ENCODE results near the gene SLC31A2.
A peak's percentile ranks its signal among the peaks of the same experiment; 100 is the strongest.

The SLC31A2 gene

DNA sequence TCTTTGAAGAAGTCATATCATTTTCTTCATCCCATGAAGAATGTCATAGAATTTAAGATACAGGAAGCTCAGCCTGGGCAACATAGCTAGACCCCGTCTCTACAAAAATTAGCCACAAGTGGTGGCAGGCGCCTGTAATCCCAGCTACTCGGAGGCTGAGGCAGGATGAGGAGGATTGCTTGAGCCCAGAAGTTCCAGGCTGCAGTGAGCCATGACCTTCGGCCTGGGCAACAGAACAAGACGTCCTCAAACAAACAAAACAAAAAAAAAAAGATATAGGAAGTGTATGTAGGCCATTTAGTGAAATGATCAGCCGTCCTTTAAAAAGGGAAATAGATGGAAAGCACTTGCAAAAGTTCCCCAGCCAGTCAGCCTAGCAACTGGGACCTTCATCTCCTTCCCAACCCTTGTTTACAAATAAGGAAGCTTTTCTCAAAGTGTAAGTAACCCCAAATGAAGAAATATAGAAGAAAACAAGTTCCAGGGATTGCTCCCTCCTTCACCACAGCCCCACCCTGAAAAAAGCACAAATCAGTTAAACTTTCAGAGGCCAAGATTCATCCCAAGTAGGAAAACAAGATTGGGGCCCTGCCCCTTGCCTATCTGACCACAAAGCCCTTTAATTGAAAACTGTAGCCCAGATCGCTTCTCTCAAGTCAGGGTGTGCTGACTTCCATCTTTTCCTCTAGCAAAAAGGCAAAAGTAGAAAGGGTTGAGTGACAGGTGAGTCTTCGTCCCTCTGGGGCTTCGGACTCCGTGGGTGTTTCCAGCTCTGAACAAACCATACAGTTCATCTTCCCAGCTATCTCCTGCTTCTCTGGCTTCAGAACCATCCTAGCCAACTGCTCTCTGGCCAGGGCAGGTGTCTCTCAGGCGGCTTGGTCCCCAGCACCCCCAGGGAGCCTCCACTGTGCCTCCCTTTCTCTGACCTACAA, 1.2 kb downstream of the SLC31A2 start:
- peak; percentile 78 to 89 (median 83) for DNase-seq

DNA sequence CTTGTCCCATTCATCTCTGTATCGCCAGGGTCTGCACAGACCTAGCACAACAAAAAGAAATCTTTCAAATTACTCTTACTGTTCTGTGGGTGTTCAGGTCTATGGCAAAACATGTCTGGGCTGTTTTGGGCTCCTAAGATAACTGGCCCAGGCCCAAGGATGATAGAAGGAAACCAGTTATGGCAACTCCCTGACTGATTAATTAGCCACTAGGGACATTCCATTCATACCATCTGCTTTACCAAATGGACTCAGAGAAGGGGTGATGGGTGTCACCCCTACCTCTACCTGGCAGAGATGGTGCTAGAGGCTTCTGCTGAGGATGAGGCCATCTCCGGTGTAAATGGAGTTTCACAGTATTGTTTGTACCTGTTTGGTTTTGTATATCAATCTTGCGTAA, 1.9 kb downstream of the SLC31A2 start:
- DNase-seq: peak; percentile 59 to 72 (median 63)

DNA sequence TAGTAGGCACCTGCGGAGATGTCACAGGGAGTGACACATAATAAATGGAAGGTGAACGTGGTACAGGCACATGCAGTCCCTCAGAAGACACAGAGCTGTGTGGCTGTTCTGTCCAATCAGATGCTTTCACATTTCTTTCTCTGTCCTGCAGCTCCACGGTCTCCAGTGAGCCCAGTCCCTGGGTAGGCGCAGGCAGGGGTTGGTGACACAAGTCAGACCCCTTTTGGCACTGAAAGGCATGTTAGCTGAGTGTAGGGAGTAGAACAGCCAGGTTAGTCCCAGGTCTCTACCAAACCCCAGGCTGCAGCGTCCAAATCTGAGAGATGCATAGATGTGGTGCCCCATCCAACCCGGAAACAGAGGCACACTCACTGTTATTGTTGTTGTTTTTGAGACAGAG, 2.8 kb downstream of the SLC31A2 start:
- no peak for DNase-seq

DNA sequence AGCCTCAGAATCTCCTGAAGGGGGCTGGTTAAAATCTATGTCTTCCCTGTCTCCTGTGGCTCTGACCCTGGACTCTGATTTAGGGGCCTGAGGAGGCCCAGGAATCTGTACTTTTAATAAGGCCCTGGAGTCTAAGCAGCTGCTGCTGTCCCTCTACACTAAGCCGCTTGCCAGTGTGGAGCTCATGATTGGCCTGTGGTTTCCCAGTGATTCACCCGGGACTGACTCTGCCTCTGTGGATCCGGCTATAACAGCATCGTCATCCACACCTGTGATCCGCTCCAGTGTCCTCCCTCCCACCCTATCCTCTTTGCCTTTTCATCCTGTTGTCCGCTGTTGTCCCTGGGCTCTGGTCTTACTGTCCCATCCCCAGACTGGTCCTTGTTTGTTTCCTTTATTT, 3.7 kb downstream of the SLC31A2 start:
- DNase-seq: peak; percentile 81 to 88 (median 81)

DNA sequence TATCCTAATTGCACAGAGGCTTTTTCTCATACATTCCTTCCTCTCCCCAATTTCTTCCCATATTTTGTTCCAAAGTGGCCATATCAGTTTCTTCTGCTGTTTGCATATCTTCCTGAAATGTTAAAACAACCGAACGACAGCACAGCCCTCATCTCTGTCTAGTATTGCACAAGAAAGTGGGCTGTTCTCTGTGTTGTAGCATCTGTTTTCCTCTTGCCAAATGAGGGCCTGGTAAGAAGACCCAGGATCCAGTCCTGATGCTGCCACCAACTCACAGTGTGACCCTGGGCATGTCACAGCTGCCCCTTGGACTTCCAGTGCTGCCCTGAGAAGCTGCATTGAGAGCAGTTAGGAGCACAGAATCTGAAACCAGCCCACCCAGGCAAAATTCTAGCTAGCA, 4.1 kb downstream of the SLC31A2 start:
- DNase-seq: peak; percentile 26 to 42 (median 41)

DNA sequence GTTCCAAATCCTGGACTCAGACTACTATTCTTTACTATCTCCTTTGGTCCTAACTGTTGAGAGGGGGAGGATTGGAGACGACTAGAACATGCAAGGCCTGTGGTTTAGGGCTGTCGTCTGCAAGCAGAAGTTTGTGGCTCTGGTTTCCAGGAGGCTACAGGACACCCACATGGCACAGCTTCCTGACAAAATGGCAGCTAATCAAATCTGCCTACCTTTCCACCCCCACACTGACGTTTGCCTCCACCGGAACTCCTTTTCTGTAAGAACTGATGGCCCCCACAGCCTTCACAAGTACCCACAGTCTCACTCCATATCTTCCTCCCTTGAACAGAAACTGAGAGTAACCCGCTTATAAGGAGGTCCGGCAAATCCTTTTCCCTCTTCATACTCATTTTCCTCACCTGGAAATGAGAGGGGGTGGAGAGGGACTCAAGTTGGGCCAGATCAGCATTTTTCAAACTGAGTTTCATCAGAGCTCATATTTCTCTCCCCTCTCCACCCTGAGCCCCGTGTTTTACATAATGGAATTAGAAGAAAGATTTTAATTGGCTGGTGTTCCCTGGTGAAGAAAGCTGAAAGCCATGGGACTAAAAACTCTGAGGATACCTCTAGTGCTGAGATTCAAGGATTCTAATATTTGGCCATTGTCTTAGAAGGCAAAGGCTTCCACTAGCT, 5.2 kb downstream of the SLC31A2 start:
- DNase-seq: peak; percentile 68 to 76 (median 72)

DNA sequence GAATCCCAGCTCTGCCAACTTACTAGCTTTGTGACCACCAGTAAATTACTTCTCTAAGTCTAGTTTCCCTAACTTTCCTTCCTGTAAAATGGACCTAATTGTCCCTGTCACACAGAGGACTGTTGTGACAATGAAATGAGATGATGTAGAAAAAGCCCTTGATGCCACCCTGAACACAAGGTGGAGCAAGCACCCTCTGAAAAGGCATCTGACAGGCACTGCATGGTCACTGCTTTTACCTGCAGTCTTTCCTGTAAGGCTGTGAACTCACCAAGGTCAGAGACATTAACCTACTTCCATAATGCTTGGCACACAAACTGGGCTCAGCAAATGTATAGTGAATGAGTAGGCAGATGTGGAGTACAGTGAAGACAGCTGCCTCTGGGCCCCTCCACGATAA, 6.1 kb downstream of the SLC31A2 start:
- DNase-seq: no peak

DNA sequence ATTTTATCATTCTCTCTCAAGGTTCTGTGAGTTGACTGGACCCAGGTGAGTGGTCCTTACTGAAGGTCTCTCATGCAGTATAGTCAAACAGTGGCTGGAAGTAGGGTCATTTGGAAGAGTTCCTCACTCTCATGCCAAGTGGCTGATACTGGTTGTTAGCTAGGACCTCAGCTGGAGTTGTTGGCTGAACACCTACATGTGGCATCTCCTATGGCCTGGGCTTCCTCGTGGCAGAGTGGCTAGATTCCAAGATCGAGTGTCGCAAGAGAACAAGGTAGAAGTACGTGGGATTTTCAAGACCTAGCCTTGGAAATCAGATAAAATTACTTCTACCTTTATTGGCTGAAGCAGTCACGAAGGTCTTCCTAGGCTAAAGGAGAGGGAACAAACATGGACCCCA, 7.6 kb downstream of the SLC31A2 start:
- DNase-seq: no peak

DNA sequence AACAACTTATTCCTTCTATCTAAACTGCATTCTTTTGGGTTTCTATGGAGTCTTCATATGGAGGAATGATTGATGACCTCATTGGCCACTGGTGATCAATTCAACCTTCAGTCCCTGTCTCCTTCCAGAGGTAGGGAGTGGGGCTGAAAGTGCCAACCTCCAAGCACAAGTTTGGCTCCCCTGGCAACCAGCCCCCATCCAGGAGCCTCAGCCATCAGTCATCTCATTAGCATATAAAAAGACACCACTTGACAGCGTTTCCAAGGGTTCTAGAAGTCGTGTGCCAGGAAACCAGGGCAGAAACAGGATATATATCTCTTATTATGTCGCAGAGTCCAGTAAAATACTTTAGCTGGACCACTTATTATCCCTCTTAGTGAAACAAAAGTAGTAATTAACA, 9.8 kb downstream of the SLC31A2 start:
- no peak for DNase-seq

DNA sequence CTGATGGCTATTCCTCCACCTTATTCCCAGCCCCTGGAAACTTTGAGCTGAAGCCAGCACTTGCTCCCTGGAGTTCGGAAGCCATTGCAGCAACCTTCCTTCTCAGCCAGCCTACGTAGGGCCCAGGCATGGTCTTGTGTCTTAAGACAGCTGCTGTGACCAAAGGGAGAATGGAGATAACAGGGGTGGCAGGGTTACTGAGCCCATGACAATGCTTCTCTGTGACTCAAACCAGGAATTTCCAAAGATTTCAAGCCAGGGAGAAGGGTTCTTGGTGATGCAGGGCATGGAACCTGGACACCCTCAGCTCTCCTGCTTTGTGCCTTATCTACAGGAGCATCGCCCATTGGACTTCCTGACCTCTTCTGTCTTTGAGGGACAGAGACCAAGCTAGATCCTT, 12.2 kb downstream of the SLC31A2 start:
- DNase-seq: peak; percentile 54 to 75 (median 68)

DNA sequence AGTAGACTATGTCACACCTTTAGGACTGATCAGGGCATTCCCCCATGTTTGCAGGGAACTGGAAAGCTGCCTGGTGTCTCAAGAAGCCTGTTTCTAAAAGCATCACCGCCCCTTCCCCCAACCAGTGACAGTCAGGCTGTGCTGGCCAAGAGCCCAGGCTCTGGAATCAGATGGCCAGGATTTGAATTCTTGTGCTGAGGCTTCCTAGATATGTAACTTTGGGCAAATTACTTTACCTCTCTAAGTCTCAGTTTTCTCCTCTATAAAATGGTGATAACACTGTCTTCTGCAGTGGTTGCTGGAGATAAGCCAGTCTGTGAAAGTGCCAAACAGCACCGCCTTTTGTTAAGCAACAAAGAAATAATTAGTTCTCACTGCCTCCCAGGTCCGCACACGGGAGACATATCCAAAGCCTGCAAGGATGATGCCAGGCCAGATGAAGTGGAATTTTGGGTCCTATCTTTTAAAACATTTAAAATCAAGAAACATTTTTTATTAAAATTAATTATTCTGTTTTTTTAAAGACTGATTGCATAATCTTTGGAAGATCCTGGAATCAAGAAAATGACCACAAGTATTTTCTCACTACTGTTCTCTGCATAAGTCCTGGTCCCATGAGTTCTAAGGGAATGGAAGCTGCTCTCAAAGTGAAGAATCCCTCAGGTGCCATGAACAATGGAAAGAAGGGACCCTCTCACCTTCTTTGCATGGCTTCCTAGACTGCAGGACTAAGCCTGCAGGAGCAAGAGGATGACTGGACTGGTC, 13.9 kb downstream of the SLC31A2 start:
- DNase-seq: no peak

DNA sequence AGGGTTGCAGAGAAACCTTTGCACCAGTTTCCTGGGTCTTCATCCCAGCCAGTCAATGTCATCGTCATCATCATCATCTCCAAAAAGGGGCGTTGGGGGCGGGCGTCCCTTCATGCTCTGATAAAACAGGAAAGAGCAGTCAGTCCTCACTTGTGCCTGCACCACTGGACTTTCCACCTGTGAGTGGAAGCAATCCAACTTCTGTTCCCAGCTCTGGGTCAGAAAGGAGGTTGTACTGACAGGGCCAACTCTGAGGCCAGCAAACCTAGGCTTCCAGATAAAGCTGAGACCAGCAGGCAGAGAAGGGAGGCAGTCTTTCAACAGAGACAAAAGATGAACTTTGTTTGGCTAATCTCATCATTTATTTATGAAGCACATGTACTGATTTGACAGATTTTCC, 15.2 kb downstream of the SLC31A2 start:
- no peak for DNase-seq

DNA sequence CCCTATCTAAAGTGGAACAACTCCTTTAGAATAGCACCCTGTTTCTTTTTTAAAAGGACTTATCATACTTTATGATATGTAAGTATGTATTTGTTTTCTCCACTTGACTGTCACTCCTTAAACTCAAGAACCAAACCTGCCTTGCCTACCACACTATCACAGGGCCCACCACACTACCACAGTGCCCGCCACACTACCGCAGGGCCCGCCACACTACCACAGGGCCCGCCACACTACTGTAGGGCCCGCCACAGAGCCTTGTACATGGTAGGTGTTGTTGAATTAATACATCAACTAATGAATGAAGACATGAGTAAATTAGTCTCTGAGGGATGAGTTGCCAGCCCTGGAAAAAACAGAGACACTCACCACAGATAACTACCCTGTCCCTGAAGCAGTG, 18.0 kb downstream of the SLC31A2 start:
- DNase-seq: no peak

DNA sequence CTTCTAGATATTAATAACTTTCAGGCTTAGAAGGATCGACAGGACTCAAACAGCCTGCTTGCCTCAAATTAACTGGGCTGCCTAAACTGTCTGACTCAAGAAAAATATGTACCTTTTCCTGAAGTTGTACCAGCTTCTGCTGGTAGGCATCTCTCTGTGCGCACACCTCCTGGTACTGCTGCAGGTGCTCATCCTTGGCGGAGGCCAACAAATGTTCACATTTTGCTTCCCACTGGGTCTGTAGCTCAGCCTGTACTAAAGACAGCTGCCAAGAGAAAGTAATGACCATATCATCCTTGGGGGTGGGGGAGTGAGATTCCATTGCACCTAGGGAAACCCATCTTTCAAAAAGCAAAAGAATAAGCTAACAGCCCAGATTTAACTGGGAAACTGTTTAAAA, 22.5 kb downstream of the SLC31A2 start:
- DNase-seq: no peak

DNA sequence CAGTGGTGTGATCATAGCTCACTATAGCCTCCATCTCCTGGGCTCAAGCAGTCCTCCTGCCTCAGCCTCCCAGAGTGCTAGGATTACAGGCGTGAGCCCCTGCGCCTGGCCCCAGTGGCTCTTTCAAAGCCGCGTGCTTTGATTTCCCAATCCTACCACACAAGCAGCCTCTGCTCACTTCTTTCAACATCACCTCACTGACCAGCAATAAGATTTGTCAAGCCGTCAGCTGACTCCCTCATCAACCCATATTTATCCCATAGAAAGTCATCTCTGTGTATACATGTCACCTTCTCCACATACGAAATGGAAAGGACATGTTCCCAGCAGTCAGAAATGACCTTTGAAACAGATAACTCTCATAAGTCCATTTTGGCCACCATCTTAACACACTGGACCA, 26.0 kb downstream of the SLC31A2 start:
- peak; percentile 50 to 54 (median 53) for DNase-seq

DNA sequence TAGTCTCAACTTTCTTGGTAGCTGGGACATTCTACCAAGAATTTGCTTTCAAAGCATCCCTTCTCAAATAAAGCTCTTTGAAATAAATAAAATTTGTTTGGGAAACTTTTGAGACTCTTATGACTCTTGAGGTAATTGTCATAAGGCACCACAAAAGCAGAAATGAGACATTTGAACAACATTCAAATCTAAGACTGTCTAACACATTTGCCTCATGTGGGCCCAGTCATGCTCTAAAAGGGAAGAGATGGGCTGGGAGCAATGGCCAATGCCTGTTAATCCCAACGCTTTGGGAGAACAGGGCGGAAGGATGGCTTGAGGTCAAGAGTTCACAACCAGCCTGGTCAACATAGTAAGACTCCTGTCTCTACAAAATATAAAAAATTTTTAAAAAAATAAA, 26.4 kb downstream of the SLC31A2 start:
- DNase-seq: peak; percentile 40 to 69 (median 64)

DNA sequence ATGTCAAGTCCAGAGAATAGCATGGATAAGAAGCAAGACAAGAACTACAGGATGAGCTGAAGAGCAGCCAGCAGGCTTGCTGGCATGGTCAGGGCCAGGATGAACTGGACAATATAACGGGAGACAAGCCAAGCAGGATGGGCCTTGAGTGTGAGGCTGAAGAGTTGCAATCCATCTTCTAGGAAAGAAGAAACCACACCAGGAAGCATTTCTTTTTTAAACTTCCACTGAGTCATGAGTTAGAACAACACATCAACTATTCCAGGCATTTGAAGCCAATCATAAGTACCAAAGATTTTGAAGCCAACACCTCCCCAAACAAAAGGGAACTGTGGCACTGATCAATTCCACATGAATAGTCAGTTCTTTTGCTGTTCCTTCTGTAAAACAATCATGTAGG, 27.3 kb downstream of the SLC31A2 start:
- no peak for DNase-seq

DNA sequence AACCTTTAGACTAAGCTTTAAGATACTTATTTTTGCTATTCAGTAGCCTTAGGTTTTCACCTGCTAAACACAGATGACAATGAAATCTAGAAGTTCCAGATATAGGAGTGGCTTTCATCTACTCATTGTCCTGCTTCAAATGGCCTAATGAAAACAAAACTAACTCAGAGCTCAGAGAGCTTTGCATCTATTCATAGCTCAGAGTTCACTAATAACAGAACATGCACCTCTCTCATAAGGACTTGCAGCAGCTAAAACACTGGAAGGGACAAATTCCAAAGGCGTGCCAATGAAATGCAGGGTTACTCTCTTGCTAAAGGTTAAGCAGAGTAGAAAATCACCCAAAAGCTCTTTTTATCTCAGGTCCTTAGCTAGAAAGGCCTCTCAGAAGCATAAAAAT, 29.0 kb downstream of the SLC31A2 start:
- no peak for DNase-seq

DNA sequence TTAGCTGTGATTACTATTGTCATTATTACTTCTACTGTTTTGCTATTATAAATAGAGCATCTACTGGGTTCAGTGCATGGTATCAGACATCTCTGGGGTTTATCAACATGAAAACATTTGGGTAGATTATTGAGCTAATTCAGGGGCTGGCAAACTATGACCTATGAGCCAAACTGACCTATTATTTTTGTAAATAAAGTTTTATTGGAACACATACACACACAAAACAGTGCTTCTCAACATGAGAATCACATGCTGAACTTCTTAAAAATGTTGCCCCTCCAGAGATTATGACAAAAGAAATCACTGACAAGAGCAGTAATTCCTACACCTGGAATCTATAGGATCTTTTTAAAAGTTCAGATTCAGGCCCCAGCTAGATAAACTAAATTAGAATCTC, 30.4 kb downstream of the SLC31A2 start:
- DNase-seq: no peak

DNA sequence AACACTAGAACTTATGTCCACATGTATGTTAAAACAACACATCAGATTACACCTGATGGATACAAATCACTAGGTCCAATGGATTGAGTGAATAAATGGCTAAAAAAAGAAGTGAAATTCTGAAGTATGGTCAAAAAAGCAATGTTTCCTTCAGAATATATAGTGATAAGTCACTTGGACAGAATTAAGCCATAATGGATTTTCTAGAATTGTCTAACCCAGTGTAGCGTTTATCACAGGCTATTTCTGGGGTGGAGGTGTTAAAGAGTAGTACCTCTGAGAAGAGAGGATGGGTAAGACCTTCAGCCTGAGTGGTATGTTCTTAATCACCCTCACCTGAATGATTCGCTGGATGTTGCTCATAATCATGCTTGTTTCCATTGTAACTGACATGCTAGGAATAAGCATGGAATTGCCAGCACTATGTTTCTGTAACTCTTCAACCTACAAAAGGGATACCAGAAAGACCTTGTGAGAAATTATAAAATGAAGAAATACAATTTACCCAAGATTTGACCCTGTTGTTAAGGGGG, 33.2 kb downstream of the SLC31A2 start:
- DNase-seq: peak; percentile 29 to 59 (median 54)

DNA sequence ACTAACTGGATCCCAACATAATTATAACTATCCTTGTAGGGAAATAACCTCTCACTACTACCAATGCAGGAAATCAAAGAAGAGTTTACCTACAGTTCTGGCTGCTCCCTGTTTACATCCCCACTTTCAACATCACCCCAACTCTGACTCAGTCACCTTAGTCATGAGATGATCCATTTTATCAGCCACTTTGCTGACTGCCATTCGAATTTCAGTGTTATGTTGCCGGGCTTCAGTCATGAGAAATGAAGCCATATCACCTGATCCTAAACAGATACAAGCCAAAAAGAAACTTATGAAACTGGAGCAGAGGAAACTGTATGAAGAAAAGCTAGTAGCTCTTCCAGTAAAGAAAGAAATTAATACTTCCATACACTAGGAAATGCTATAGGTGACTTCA, 33.7 kb downstream of the SLC31A2 start:
- peak; percentile 46 to 73 (median 59) for DNase-seq

DNA sequence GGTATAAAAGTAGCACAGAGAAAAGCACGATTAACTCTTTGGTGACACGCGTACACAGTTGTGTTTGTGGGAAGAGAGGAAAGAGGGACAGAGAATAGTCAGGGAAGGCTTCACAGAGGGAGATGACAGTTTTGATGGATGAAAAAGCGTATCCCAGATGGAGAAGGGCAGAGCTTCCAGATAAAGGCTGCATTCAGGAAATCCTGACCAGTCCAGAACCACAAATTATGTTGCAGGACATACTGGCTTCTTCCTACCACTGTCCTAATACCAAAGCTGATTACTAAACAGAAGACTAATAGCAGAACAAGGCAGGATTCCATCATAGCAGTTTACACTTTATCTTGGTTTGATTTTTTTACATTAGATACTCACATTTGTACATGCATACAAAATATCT, 34.5 kb downstream of the SLC31A2 start:
- DNase-seq: no peak

DNA sequence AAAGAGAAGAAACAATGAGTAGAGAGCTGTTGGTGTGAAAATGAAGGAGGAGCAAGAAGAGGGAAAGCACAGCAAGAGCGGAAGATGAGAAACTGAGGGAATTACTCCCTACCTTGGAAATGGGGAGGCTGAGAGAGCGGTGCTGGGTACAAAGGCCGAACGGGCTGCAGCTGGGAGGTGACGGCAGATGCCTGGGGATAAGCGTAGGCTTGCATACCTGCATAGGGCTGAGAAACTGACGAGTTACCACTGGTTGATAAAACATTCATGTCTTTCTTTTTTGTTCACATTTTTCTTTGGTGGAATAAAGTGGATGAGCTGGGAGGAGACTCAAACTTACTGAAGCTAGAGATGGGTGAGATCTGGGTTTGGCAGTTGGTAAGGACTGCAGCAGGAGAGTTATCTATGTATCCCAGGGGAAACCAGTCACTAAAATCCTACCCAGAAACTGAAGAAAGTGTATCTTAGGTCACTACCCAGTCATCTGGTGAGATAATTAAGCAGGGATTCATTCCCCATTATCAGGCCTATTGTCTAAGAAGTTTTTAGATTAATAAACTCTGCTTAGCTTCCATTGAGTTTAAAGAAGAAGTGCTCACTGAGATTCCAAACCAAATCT, 35.4 kb downstream of the SLC31A2 start:
- DNase-seq: no peak
